Panc1 (cell line): ENCODE results near the gene TERT. TPM values are rescaled to one million over a fixed set of nuclear protein-coding genes. Genes with fewer than 3 reads are reported as not detected.
A peak's percentile ranks its signal among the peaks of the same experiment; 100 is the strongest.
"Not testable (repeated sequence)": the region's sequence is repeated elsewhere in the genome, so short reads cannot be mapped to it uniquely, and the experiment has no call there.

Experiments used
- ATAC-seq: fragments of 200-7000 bp; cut with Tn5 transposase; 2 replicates; pipeline ENCODE4 v1.9.1; 2020; ENCODE audit warnings: mild to moderate bottlenecking, moderate library complexity
- BruUV-seq: library from RNA; stranded (reverse); fragments of 400-500 nt; replicated peaks from 2 replicates; lab custom pipeline; 2021; lab: Mats Ljungman, UMichigan
- CTCF ChIA-PET: fragments of 300-600 bp; sonication (Branson Sonifier 250); formaldehyde crosslinking; loops from one replicate; lab custom pipeline; 2022; ENCODE audit warnings: antibody characterized with exemption; lab: Charles Lee
- POLR2A ChIA-PET: fragments of 300-600 bp; sonication (Branson Sonifier 250); formaldehyde crosslinking; loops from one replicate; lab custom pipeline; 2022; ENCODE audit warnings: antibody characterized with exemption; lab: Charles Lee
- DNase-seq: peaks from one replicate; pipeline ENCODE4 v3.0.0-alpha.2; 2010; ENCODE audit warnings: low read depth, low spot score
- H3K27ac ChIP-seq: 2 replicates; pipeline ENCODE4 v1.5.1; 2011; ENCODE audit warnings: mild to moderate bottlenecking, low read length, inconsistent platforms
- H3K27me3 ChIP-seq: fragments of 200-500 bp; sonication (Bioruptor generic); 2 replicates; pipeline ENCODE4 v1.6.0; 2014; ENCODE audit warnings: low read length, inconsistent platforms; ENCODE audit not compliant: control insufficient read depth, insufficient read depth
- H3K36me3 ChIP-seq: fragments of 200-500 bp; sonication (Bioruptor generic); 2 replicates; pipeline ENCODE4 v1.5.1; 2014; ENCODE audit warnings: inconsistent platforms, mild to moderate bottlenecking, low read length, moderate library complexity; ENCODE audit not compliant: control insufficient read depth, insufficient read depth
- H3K4me1 ChIP-seq: 2 replicates; pipeline ENCODE4 v1.5.1; 2011; ENCODE audit warnings: inconsistent platforms, mild to moderate bottlenecking, low read length, moderate library complexity; ENCODE audit not compliant: control insufficient read depth, insufficient read depth
- H3K4me3 ChIP-seq, 2 experiments: 2 replicates each; pipeline ENCODE4 v1.5.1; 2011 to 2012; ENCODE audit warnings: low read depth in 2 of 2, low read length in 2 of 2, mild to moderate bottlenecking in 2 of 2, inconsistent platforms in 1 of 2, moderate library complexity in 1 of 2
- H3K9me3 ChIP-seq: fragments of 200-500 bp; sonication (Bioruptor generic); 2 replicates; pipeline ENCODE4 v1.5.1; 2014; ENCODE audit warnings: low read depth, mild to moderate bottlenecking, inconsistent platforms, low read length, moderate library complexity; ENCODE audit not compliant: control insufficient read depth, insufficient read depth
- POLR2AphosphoS5 ChIP-seq: IDR thresholded peaks from 2 replicates; pipeline ENCODE4 v1.6.1; 2012; ENCODE audit warnings: mild to moderate bottlenecking, low read depth, low read length, moderate library complexity
- SIN3A ChIP-seq: IDR thresholded peaks from 2 replicates; pipeline ENCODE4 v1.6.1; 2012; ENCODE audit warnings: low read depth, mild to moderate bottlenecking, low read length, moderate library complexity, borderline replicate concordance; ENCODE audit not compliant: insufficient read depth
- TCF7L2 ChIP-seq: IDR thresholded peaks from 2 replicates; pipeline ENCODE4 v1.6.1; 2011; ENCODE audit warnings: mild to moderate bottlenecking, low read depth, low read length, inconsistent platforms
- in situ Hi-C: cut with HindIII; loops from 2 replicates; pipeline ENCODE4 v1.10.0; 2016; ENCODE audit warnings: low sequenced_read_pairs, low pct_unique_long_range_greater_than_20kb
- intact Hi-C: fragments of 100-400 bp; cut with micrococcal nuclease; formaldehyde crosslinking; loops from one replicate; pipeline ENCODE4 v1.10.0; 2022; ENCODE audit not compliant: unreplicated experiment
- total RNA-seq: library from RNA; stranded (reverse); gene quantifications from one replicate; pipeline ENCODE4 v1.2.1, GENCODE V29; 2021; ENCODE audit not compliant: unreplicated experiment
- TF ChIP-seq, protein P1 (sequence below), 2 experiments: IDR thresholded peaks; 2 replicates each; pipeline ENCODE4 v1.6.1; 2011 to 2012; ENCODE audit warnings: low read depth in 2 of 2, control low read depth in 1 of 2, low read length in 1 of 2, mild to moderate bottlenecking in 1 of 2, moderate library complexity in 1 of 2; ENCODE audit not compliant: insufficient read depth in 1 of 2
- TF ChIP-seq, protein P2 (sequence below): fragments of 450-650 bp; IDR thresholded peaks from 2 replicates; pipeline ENCODE4 v1.5.1; 2017; ENCODE audit warnings: mild to moderate bottlenecking

The TERT gene
- total RNA-seq, 1 experiment from 2014 or later, result 8.9 TPM

DNA sequence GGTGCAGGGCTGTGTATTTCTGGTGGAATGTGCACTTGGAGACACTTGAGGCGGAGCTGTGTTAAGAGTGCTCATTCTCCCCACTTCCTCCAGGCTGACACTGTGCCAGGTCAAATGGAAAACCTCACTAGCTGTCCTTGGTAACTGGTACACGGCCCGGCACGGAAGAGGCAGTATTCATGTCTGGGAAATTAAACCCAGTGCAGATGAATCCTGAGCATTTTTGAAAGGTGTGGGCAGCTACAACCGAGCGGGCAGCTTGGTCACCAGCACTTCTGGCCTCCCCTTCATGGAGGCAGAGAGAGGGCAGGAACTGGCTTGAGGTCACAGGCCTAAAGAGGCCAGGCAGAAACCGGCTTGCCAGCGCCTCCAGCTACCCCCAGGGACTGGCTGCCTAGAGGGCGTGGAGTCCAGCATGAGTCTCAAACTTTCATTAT is 48.5 kb upstream of the TERT start:
- H3K27ac ChIP-seq, result peak overlapping the region; percentile 94; the same call in 1 of the 2 replicates
- in situ Hi-C loops (no loop called here), intact Hi-C loops (no loop called here)
- peaks cover 23% of the 10 kb centered on the region for H3K36me3 ChIP-seq
- peaks cover 16% of the 10 kb centered on the region for H3K4me1 ChIP-seq
- peak overlapping the region; percentile 96 to 98; a peak in 3 of 4 replicates for H3K4me3 ChIP-seq
- no peaks in the 10 kb centered on the region for H3K9me3 ChIP-seq
- H3K27me3 ChIP-seq, result no peaks in the 10 kb centered on the region
- BruUV-seq, result no TSS peak
- ChIA-PET POLR2A (interaction anchor here (0.7 kb wide), 2 partner anchors 17 to 277 kb away, joined by 7 to 10 read pairs; no protein-coding TSS in a partner anchor), CTCF (interaction anchor here (0.7 kb wide), 1 partner anchor 17 kb away, joined by 3 read pairs; no protein-coding TSS in a partner anchor)
- no peak for DNase-seq
- TF ChIP-seq SIN3A, result no peak
- TF ChIP-seq, protein P1, sequence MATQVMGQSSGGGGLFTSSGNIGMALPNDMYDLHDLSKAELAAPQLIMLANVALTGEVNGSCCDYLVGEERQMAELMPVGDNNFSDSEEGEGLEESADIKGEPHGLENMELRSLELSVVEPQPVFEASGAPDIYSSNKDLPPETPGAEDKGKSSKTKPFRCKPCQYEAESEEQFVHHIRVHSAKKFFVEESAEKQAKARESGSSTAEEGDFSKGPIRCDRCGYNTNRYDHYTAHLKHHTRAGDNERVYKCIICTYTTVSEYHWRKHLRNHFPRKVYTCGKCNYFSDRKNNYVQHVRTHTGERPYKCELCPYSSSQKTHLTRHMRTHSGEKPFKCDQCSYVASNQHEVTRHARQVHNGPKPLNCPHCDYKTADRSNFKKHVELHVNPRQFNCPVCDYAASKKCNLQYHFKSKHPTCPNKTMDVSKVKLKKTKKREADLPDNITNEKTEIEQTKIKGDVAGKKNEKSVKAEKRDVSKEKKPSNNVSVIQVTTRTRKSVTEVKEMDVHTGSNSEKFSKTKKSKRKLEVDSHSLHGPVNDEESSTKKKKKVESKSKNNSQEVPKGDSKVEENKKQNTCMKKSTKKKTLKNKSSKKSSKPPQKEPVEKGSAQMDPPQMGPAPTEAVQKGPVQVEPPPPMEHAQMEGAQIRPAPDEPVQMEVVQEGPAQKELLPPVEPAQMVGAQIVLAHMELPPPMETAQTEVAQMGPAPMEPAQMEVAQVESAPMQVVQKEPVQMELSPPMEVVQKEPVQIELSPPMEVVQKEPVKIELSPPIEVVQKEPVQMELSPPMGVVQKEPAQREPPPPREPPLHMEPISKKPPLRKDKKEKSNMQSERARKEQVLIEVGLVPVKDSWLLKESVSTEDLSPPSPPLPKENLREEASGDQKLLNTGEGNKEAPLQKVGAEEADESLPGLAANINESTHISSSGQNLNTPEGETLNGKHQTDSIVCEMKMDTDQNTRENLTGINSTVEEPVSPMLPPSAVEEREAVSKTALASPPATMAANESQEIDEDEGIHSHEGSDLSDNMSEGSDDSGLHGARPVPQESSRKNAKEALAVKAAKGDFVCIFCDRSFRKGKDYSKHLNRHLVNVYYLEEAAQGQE (IDR thresholded peaks at IDR 0.05; ENCODE audit: insufficient read depth in 1 of 2, low read depth in 2 of 2, low read length in 1 of 2), result no peak
- no peak for TF ChIP-seq POLR2AphosphoS5
- ATAC-seq, result no peak

DNA sequence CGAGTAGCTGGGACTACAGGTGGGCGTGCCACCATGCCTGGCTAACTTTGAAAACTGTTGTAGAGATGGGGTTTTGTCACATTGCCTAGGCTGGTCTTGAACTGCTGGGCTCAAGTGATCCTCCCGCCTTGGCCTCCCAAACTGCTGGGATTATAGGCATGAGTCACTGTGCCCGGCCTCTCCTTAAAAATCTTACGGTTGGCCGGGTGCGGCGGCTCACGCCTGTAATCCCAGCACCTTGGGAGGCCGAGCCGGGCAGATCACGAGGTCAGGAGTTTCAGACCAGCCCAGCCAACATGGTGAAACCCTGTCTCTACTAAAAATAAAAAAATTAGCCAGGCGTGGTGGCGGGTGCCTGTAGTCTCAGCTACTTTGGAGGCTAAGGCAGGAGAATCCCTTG is 47.8 kb upstream of the TERT start:
- BruUV-seq, intact Hi-C loops, DNase-seq, H3K4me3 ChIP-seq, H3K27me3 ChIP-seq, ATAC-seq, H3K9me3 ChIP-seq, H3K27ac ChIP-seq, in situ Hi-C loops: not testable (repeated sequence)
- ChIA-PET POLR2A (interaction anchor here (0.7 kb wide), 1 partner anchor 16 kb away, joined by 10 read pairs; no protein-coding TSS in a partner anchor), CTCF (interaction anchor here (0.7 kb wide), 1 partner anchor 16 kb away, joined by 3 read pairs; no protein-coding TSS in a partner anchor)
- Histone ChIP-seq H3K4me1 (peaks cover 16% of the 10 kb centered on the region), H3K36me3 (peaks cover 24% of the 10 kb centered on the region)

DNA sequence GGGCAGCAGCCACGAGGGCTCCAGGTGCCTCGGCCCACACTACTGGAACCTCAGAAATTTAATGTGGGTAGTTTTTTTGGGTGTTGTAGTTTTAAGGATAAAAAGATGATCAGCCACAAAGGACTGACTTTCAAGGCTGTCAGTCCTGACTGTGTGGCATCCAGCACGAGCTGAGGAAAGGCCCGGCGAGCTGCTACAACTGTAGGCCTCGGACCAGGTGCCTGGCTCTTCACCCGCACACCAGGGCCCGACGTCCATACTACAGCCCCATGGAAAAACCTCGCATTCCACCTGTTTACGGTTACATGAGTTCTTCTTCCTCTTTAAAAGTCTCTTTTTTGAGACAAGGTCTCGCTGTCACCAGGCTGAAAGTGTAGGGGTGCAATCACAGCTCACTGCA is 47.4 kb upstream of the TERT start:
- no peaks in the 10 kb centered on the region for H3K27me3 ChIP-seq
- TF ChIP-seq, protein P1 (IDR thresholded peaks at IDR 0.05; ENCODE audit: insufficient read depth in 1 of 2, low read depth in 2 of 2, low read length in 1 of 2), result no peak
- TF ChIP-seq, protein P2, sequence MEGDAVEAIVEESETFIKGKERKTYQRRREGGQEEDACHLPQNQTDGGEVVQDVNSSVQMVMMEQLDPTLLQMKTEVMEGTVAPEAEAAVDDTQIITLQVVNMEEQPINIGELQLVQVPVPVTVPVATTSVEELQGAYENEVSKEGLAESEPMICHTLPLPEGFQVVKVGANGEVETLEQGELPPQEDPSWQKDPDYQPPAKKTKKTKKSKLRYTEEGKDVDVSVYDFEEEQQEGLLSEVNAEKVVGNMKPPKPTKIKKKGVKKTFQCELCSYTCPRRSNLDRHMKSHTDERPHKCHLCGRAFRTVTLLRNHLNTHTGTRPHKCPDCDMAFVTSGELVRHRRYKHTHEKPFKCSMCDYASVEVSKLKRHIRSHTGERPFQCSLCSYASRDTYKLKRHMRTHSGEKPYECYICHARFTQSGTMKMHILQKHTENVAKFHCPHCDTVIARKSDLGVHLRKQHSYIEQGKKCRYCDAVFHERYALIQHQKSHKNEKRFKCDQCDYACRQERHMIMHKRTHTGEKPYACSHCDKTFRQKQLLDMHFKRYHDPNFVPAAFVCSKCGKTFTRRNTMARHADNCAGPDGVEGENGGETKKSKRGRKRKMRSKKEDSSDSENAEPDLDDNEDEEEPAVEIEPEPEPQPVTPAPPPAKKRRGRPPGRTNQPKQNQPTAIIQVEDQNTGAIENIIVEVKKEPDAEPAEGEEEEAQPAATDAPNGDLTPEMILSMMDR, result no peak
- no peak for TF ChIP-seq POLR2AphosphoS5
- no peak for TF ChIP-seq SIN3A
- TF ChIP-seq TCF7L2, result no peak
- POLR2A ChIA-PET, result no interaction called here

More for the DNA sequence above, 47.4 kb upstream of the TERT start:
- no peaks in the 10 kb centered on the region for H3K9me3 ChIP-seq
- peaks cover 27% of the 10 kb centered on the region for H3K36me3 ChIP-seq
- no peak for ATAC-seq
- in situ Hi-C loops (no loop called here), intact Hi-C loops (no loop called here)
- BruUV-seq, result no TSS peak
- no peak for DNase-seq
- no peak overlapping the region for H3K27ac ChIP-seq
- no peak overlapping the region for H3K4me3 ChIP-seq
- CTCF ChIA-PET, result no interaction called here
- peaks cover 16% of the 10 kb centered on the region for H3K4me1 ChIP-seq
